ENCODE measurements around the gene CSH2. TPM values are rescaled to one million over a fixed set of nuclear protein-coding genes. Genes with fewer than 3 reads are reported as not detected.
A peak's percentile ranks its signal among the peaks of the same experiment; 100 is the strongest.

CSH2 gene
- total and polyA plus RNA-seq, 2 of the 13 experiments (the other 11 are each of a cell fraction or from before 2014, with no cell fraction given), result not detected

DNA sequence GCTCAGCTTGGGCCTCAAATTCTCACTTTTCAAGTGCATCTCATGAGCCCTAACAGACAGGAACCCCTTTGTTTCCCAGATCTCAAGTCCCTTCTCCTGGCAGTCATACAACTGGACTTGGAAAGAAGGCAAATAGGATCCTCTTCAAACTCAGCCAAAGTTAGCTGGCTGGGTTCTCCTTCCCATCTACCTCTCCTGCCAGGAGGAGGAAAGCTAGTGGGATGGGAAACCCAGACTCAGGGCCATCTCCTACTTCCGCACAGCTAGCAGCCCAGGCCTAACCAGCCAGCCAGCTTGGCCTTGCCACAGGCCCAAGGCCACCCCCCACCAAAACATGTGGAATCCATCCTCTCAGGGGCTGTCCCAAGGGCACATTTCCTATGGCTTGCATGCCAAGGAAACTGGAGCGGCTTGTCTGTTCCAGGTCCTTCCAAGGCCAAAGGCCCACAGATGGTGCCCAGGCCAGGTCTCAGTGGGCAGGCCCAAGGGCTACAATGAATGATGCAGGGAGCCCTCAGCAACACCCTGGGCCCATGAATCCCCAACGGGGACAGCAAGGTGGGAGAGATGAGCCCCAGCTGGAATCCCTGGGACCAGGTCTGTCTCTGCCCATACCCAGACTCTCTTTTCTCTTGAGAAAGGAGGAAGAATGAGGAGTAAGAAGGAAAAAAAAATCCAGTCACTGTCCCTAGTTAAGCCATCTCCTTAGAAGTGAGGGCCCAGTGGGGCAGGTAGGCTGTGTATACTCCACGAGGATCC is 32.7 kb downstream of the CSH2 start (continued):
- TF ChIP-seq HMGXB3 (CRISPR knock-in tag; IDR thresholded peaks at IDR 0.05; ENCODE audit: borderline replicate concordance) (no peak), ZNF678 (CRISPR knock-in tag; IDR thresholded peaks at IDR 0.05) (0 out of 2 replicates have a peak, but pooled peaks have one; percentile 8), SIX4 (CRISPR knock-in tag; IDR thresholded peaks at IDR 0.05) (no peak), PTBP1 (IDR thresholded peaks at IDR 0.05; ENCODE audit: low read depth, low read length, poor library complexity, severe bottlenecking) (no peak), GABPB1 (CRISPR knock-in tag; IDR thresholded peaks at IDR 0.05) (no peak), ZNF484 (CRISPR knock-in tag; IDR thresholded peaks at IDR 0.05; ENCODE audit: borderline replicate concordance, low read depth) (no peak), ZNF724P (CRISPR knock-in tag; IDR thresholded peaks at IDR 0.05; ENCODE audit: borderline replicate concordance) (peak; percentile 50; the same call in 1 of the 2 replicates), POGK (CRISPR knock-in tag; conservative IDR thresholded peaks at IDR 0.05) (0 out of 2 replicates have a peak, but pooled peaks have one; percentile 29), ZNF839 (CRISPR knock-in tag; IDR thresholded peaks at IDR 0.05; ENCODE audit: borderline replicate concordance) (peak; percentile 70; the same call in 1 of the 2 replicates), RXRA (CRISPR knock-in tag; IDR thresholded peaks at IDR 0.05) (no peak), CC2D1A (CRISPR knock-in tag; IDR thresholded peaks at IDR 0.05) (peak; percentile 66; the same call in 1 of the 2 replicates), TBX2 (CRISPR knock-in tag; IDR thresholded peaks at IDR 0.05; ENCODE audit: borderline replicate concordance) (peak; percentile 60), ZNF850 (CRISPR knock-in tag; conservative IDR thresholded peaks at IDR 0.05) (no peak), ZNF691 (CRISPR knock-in tag; IDR thresholded peaks at IDR 0.05; ENCODE audit: borderline replicate concordance, low read depth) (0 out of 2 replicates have a peak, but pooled peaks have one; percentile 16), ZNF768 (CRISPR knock-in tag; IDR thresholded peaks at IDR 0.05) (peak; percentile 45; the same call in 1 of the 2 replicates), RBM39 (IDR thresholded peaks at IDR 0.05; ENCODE audit: low read depth, low read length, poor library complexity, severe bottlenecking) (peak; percentile 1), ZFX (CRISPR knock-in tag; IDR thresholded peaks at IDR 0.05; ENCODE audit: low read depth) (peak; percentile 82), BORCS8-MEF2B (CRISPR knock-in tag; IDR thresholded peaks at IDR 0.05) (0 out of 2 replicates have a peak, but pooled peaks have one; percentile 5), FOSL1 (CRISPR knock-in tag; IDR thresholded peaks at IDR 0.05; ENCODE audit: borderline replicate concordance) (no peak), ZNF580 (CRISPR knock-in tag; IDR thresholded peaks at IDR 0.05; ENCODE audit: borderline replicate concordance, low read depth) (0 out of 2 replicates have a peak, but pooled peaks have one; percentile 10)
